GM18909 (cell line): ENCODE data around the gene STOML3.

Experiments
- ATAC-seq: cut with Tn5 transposase; IDR thresholded peaks from one replicate; pipeline ENCODE4 v1.9.1; 2021; ENCODE audit warnings: mild to moderate bottlenecking; ENCODE audit not compliant: unreplicated experiment, poor library complexity

Gene STOML3

GRCh38 chr13:38993381-38993780 lies 2.8 kb upstream of the STOML3 start:
- no peak for ATAC-seq

DNA sequence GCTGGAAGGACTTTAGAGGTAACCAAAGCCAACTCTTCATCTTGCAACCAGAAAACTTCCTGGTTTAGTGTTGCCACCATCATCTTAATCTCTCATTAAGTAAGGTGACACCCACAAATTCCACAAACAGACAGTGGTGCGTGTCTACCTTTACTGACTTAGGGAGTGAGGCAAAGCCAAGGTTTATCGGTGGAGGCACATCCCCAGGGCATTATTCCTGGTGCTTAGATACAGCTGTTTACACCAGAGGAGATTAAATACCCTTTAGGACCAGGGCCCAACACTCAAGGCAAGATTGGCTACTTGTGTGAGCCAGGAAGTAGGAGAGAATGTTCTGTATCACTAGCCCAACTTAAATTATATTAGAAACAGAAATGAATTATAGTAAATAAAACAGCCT lies 9.5 kb downstream of the STOML3 start:
- no peak for ATAC-seq

DNA sequence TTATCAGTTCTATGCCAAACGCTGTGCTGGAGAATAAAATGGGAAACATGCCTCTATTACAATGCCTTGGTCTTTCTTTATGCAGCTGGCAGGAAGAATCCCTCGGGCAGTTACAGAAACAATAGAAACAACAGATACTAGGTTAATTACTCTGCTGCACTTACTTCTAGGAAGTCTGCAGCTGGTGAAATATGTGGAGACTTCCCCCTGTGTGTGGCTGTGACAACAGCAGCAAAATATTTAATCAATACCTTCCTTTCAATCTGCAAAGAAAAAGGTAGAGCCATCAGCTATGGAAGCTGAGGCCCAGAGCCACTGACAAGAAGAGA lies 9.9 kb downstream of the STOML3 start:
- ATAC-seq, result no peak

GRCh38 chr13:38979891-38980749 lies 10.5 kb downstream of the STOML3 start:
- no peak for ATAC-seq

- no peak for ATAC-seq
These were observed 20.1 kb downstream of the STOML3 start for GRCh38 chr13:38970380-38971051.

GRCh38 chr13:38969187-38969586 lies 21.4 kb downstream of the STOML3 start:
- no peak for ATAC-seq

DNA sequence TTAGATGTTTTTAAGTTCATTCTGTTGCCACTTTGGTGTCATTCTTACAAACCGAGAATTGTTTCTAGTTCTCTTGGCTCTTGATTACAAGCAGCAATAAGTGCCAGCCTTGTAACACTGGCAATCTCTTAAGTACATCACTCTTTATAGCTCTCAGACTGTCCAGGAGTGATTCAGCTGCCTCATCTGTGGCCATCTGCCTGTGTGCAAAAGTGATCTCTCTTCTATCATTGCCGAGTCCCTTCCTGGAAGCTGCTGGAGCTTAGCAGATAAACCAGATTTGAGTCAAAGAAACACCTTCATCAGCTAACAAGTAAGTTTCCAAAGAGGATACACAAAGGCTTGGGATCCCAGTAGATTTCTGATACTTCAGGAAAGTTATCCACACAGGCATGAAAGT lies 23.2 kb downstream of the STOML3 start:
- no peak for ATAC-seq

DNA sequence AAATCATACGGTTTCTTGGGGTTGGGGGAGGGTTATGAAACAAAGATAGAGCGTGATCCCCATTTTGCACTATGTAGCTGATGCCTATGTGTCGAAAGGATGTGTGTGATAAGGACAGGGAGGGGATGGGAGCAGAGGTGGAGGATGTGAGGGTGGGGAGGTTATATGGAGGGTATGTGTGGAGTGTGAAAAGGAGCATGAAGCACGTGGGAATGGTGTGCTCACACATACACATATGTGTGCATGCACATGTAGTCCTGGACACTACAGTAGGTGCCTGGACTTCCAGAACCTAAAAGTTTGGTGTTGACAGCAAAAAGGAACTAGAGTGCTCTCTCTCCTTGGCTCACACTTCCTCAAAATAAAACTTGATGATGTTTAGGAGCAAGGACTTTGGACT lies 25.4 kb downstream of the STOML3 start:
- no peak for ATAC-seq

- ATAC-seq, result no peak
These were observed 30.5 kb downstream of the STOML3 start for GRCh38 chr13:38960175-38960574.

- ATAC-seq, result no peak
These were observed 32.6 kb downstream of the STOML3 start for GRCh38 chr13:38957794-38958592.

DNA sequence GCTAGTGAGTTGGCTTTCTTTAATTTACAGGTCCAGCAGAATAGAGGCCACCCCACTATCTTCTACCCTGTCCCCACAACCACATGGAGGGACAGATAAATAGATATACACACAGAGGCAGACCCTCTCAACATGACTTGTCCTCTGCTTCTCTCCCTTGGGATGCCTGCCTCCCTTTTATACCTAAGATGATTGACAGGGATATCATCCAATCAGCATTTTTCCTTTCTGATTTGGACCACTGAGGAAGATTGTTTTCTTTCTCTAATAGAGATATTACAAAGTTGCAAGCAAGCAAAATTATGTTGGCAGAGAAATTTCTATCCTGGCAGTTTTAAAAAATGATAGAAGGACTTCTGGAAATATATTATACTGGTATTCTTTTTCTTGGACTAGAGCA lies 35.8 kb downstream of the STOML3 start:
- no peak for ATAC-seq

DNA sequence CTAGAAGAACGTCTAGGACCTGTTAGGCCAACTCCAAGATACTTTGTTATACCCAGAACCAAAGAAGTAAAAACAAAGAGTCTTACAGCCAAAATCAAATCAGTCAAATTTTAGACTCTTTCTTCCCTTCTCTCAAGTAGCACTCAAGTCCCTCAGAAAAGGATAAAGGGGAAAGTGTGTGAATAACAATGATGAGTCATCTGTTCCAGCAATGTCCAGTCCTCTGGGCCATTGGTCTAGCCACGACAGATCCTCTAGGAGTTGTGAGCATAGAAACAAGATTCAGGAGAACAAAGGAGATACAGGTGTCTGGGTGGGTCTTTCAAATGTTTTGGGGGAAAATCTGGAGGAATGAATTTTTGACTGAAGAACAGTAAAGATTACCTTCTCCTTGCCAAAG lies 36.3 kb downstream of the STOML3 start:
- no peak for ATAC-seq

DNA sequence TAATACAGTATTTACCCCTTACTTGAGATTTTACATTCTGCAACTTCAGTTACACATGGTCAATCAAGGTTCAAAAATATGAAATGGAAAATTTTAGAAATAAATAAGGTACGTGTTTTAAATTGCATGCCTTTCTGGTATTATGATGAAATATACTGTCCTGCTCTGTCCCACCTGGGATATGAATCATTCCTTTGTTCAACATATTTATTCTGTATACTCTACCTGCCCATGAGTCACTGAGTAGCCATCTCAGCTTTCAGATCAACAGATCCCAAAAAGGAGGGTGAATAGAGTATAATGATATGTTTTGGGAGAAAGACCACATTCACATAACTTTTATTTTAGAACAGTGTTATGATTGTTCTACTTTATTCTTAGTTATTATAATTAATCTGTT lies 37.8 kb downstream of the STOML3 start:
- no peak for ATAC-seq

DNA sequence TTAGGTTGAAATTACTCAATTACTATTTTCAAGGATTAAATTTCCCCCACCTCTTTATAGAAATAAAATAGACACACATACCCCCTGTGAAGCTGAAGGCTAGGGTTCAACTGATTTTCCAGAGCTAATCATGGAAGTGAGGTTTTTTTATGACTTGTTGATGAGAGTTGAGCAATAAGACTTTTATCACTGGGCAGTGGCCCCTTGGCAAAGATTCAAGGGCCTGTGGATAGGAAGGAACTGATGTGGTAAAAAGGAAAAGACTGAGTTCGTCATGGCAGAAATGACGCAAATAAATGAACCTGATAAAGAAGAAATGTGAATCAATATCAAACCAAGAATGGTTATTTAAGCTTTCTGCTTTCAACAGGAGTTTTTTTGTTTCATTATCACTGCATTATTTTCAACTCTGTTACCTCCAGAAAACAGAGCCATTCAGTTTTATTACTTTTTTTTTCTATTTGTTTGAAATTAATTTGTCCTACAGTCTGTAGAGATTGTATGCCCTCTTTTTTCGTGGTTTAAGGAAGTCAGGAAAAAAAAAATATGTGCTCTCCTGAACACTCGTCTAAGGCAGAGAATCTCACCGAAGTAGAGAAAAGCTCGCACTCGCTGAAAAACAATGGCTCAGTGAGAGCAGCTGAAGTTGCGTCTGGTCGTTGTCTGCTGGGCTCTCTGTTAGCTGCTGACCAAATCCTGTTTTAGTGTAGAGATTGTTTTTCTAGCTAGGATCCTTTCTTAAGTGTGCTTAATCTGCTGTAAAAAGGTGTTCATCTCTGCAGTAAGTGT lies 38.9 kb downstream of the STOML3 start:
- ATAC-seq, result no peak

- ATAC-seq, result no peak
These were observed 39.6 kb downstream of the STOML3 start for GRCh38 chr13:38950987-38951386.

DNA sequence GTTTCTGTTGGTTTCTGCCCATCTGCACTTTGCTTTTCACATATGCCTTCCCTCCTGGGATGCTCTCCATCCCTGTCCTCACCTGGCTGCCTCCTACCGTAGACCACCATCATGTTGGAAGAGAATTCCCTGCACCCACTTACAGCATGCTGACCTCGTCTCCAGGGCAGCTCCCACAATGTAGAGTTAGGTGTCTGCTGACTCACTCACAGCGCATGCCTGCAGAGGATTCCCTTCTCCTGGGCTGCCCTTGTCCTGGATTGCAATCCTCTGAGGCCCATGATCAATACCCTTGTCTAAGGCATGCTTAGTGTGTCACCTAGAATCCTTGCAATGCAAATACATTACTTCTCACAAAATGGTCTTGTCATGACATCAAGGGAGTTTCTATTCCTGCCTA lies 43.6 kb downstream of the STOML3 start:
- no peak for ATAC-seq

DNA sequence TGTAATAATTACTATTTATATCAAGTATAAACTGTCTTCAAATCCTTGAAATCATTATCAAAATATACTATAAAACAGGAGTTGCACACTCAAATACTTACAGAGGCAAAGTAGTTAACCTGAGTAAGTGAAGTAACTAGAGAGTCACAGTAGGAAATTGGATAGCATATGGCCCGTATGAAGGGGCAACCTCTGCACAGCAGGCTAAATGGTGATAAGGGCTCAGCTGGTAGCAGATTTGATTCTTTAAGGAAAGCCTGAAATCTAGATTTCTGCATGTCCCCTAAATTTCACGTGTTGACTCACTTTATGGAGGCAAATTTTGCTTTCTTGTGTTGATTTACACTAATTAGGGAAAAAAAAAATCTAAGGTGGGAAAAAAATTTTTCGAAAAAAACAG lies 46.4 kb downstream of the STOML3 start:
- ATAC-seq, result no peak

GRCh38 chr13:38943231-38943630 lies 47.4 kb downstream of the STOML3 start:
- no peak for ATAC-seq

DNA sequence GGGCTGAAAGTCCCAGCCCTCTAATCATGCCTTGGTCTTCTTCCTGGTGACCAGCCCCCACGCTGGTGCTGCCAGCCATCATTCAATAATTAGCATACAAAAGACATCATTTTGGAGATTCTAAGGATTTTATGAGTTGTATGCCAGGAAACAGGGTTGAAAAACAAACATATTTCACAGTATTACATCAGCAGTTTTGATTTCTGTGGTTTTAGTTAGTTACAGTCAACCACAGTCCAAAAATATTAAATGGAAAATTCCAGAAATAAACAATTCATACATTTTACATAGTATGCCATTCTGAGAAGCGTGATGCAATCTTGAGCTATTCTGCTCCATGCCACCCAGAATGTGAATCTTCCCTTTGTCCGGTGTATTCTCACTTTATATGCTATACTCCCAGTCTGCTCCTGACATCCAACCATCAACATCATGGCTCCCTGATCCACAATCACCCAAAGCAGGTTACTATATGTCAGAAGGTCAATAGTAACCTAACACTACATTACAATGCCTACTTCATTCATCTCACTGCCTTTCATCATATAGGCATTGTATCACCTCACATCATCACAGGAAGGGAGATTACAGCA lies 49.2 kb downstream of the STOML3 start:
- no peak for ATAC-seq

DNA sequence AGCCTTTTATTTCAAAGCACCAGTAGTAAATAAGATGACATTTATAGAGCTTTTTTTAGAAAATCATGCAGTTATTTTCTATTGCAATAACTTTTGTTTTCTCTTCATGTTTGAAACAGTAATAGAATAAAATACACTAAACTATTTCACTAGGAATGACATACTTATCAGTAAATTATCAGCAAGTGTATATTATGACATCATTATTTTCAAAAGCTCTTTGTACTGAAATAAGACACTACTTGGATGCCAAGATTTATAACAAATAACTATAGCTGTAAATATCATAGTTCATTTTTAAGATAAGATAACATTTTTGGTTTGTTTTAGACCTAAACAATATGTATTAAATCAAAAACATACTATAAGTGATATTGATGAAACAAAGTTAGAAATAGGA lies 56.8 kb downstream of the STOML3 start:
- ATAC-seq, result no peak
